Measurements from ENCODE around the gene TPR.

Gene TPR

GRCh38 chr1:186286615-186287315 lies 88.3 kb downstream of the TPR start:
- DNase-seq: no peak

GRCh38 chr1:186283374-186283773 lies 91.7 kb downstream of the TPR start:
- no peak for DNase-seq

GRCh38 chr1:186282466-186282865 lies 92.6 kb downstream of the TPR start:
- DNase-seq: no peak

- DNase-seq: no peak
Observed at GRCh38 chr1:186275822-186276221, 99.2 kb downstream of the TPR start.

GRCh38 chr1:186272486-186272885 lies 102.6 kb downstream of the TPR start:
- no peak for DNase-seq

GRCh38 chr1:186271032-186271431 lies 104.0 kb downstream of the TPR start:
- no peak for DNase-seq

All from retina (tissue), 1 donor.